Liver (tissue), 9 donors: ENCODE measurements around the gene ALAS1. TPM values are rescaled to one million over a fixed set of nuclear protein-coding genes. Genes with fewer than 3 reads are reported as not detected.

Experiments
- DNase-seq: peaks from one replicate; pipeline ENCODE4 v3.0.0-alpha.2; 2017; ENCODE audit warnings: low spot score
- H3K27ac ChIP-seq, 2 donors: one replicate each; pipeline ENCODE4 v1.7.0; 2013; ENCODE audit warnings: inconsistent platforms in 2 of 2, low read length in 2 of 2, control low read depth in 1 of 2, low read depth in 1 of 2, mild to moderate bottlenecking in 1 of 2
- H3K27me3 ChIP-seq, 4 donors: one replicate each; pipeline versions ENCODE4 v1.6.1 to v1.7.0; 2013; ENCODE audit warnings: low read length in 3 of 4, inconsistent platforms in 1 of 4, mild to moderate bottlenecking in 1 of 4, moderate library complexity in 1 of 4; ENCODE audit not compliant: control insufficient read depth in 4 of 4, insufficient read depth in 4 of 4
- H3K36me3 ChIP-seq, 4 donors: one replicate each; pipeline versions ENCODE4 v1.6.1 to v1.7.0; 2013; ENCODE audit warnings: low read length in 3 of 4, mild to moderate bottlenecking in 3 of 4, low read depth in 1 of 4, moderate library complexity in 1 of 4; ENCODE audit not compliant: control insufficient read depth in 4 of 4, insufficient read depth in 3 of 4
- H3K4me1 ChIP-seq, 4 donors: one replicate each; pipeline versions ENCODE4 v1.6.1 to v1.7.0; 2013; ENCODE audit warnings: low read length in 3 of 4, mild to moderate bottlenecking in 3 of 4, moderate library complexity in 1 of 4; ENCODE audit not compliant: control insufficient read depth in 4 of 4, insufficient read depth in 4 of 4
- H3K4me3 ChIP-seq, 3 donors: one replicate each; pipeline versions ENCODE4 v1.6.1 to v1.7.0; 2013; ENCODE audit warnings: low read length in 3 of 3, control low read depth in 1 of 3, low read depth in 1 of 3, mild to moderate bottlenecking in 1 of 3
- H3K9ac ChIP-seq, 2 donors: one replicate each; pipeline ENCODE4 v1.7.0; 2013; ENCODE audit warnings: low read length in 2 of 2, mild to moderate bottlenecking in 2 of 2, moderate library complexity in 2 of 2, control low read depth in 1 of 2, low read depth in 1 of 2
- H3K9me3 ChIP-seq, 4 donors: one replicate each; pipeline versions ENCODE4 v1.6.1 to v1.7.0; 2013; ENCODE audit warnings: low read length in 3 of 4; ENCODE audit not compliant: control insufficient read depth in 4 of 4
- FOXA1 ChIP-seq: IDR thresholded peaks from 2 replicates; pipeline ENCODE4 v1.6.1; 2016; ENCODE audit warnings: antibody characterized with exemption
- GABPA ChIP-seq, 2 donors: IDR thresholded peaks in 1 of 2; conservative IDR thresholded peaks in 1 of 2; 2 replicates each; pipeline ENCODE4 v1.6.1; 2016; ENCODE audit warnings: antibody characterized with exemption in 2 of 2, mild to moderate bottlenecking in 1 of 2, moderate library complexity in 1 of 2
- HNF4A ChIP-seq, 2 donors: conservative IDR thresholded peaks; 2 replicates each; pipeline ENCODE4 v1.6.1; 2016; ENCODE audit warnings: antibody characterized with exemption in 2 of 2, mild to moderate bottlenecking in 2 of 2
- HNF4G ChIP-seq: IDR thresholded peaks from 2 replicates; pipeline ENCODE4 v1.6.1; 2016; ENCODE audit warnings: antibody characterized with exemption
- JUND ChIP-seq, 2 donors: IDR thresholded peaks; 2 replicates each; pipeline ENCODE4 v1.6.1; 2016; ENCODE audit warnings: antibody characterized with exemption in 2 of 2
- MAX ChIP-seq: IDR thresholded peaks from 2 replicates; pipeline ENCODE4 v1.6.1; 2016; ENCODE audit warnings: antibody characterized with exemption
- NR2F2 ChIP-seq: IDR thresholded peaks from 2 replicates; pipeline ENCODE4 v1.6.1; 2016; ENCODE audit warnings: antibody characterized with exemption
- RAD21 ChIP-seq, 2 donors: IDR thresholded peaks; 2 replicates each; pipeline ENCODE4 v1.6.1; 2016; ENCODE audit warnings: antibody characterized with exemption in 2 of 2, mild to moderate bottlenecking in 2 of 2
- RXRA ChIP-seq, 2 donors: IDR thresholded peaks; 2 replicates each; pipeline ENCODE4 v1.6.1; 2017 to 2018; ENCODE audit warnings: antibody characterized with exemption in 2 of 2, mild to moderate bottlenecking in 1 of 2
- TAF1 ChIP-seq: conservative IDR thresholded peaks from 2 replicates; pipeline ENCODE4 v1.6.1; 2016; ENCODE audit warnings: antibody characterized with exemption, mild to moderate bottlenecking
- YY1 ChIP-seq: IDR thresholded peaks from 2 replicates; pipeline ENCODE4 v1.6.1; 2016; ENCODE audit warnings: antibody characterized with exemption, mild to moderate bottlenecking
- WGBS: extraction: QIAGEN DNeasy Blood & Tissue Kit; methylation state at CpG from one replicate; pipeline ENCODE4 v1.1.7; 2013; 5-methylcytosine and 5-hydroxymethylcytosine counted together
- polyA plus RNA-seq, 2 donors: library from polyadenylated mRNA; stranded (reverse) in 1 of 2; unstranded in 1 of 2; fragments of 200-250 nt in 1 of 2; fragments of >200 nt in 1 of 2; fragmentation: Nextera tagmentation in 1 of 2; extraction: Ambion mirVana in 1 of 2; gene quantifications; one replicate each; pipeline versions ENCODE4 v1.2.1 to v1.2.3, GENCODE V29; 2013 to 2015
- total RNA-seq, 2 donors: library from RNA; depleted of rRNA; stranded (reverse); fragments of >200 nt; gene quantifications; one replicate each; pipeline ENCODE4 v1.2.3, GENCODE V29; 2014
- TF ChIP-seq, protein P1 (sequence below): fragments of 150-350 bp; IDR thresholded peaks from 2 replicates; pipeline ENCODE4 v1.5.1; 2017; ENCODE audit warnings: improper control_type of control experiment, low read depth, low read length; ENCODE audit not compliant: missing input control
- TF ChIP-seq, protein P2 (sequence below): IDR thresholded peaks from 2 replicates; pipeline ENCODE4 v1.6.1; 2016; ENCODE audit warnings: antibody characterized with exemption
- donor health status: healthy.
- donor health status: healthy.
- donor health status: healthy.
- donor health status: healthy.
- donor health status: healthy.

The ALAS1 gene
- total and polyA plus RNA-seq, 4 donors: 32.3 to 421 (median 137) TPM

DNA sequence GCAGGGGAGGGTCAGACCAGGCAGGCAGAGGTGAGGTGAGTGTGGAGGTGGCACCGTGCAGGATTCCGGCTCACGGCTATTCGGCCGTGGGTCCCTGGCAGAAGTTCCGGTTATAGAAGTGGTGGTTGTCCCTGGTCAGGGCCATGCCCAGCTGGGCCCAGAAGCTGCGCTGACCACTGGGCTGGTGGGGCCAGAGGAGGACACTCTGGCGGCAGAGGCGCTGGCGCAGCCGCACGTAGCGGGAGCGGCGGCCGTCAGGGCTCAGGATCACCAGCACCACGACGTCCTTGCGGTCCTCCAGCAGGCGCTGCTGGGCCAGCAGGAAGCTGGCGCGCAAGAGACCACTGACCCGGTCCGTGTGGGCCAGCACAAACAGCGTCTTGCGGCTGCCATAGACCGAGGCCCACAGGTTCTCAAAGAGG lies 23.2 kb downstream of the ALAS1 start:
- Histone ChIP-seq H3K27me3 (no peaks in the 10 kb centered on the region), H3K4me1 (peaks cover 0 to 16% (median 9%) of the 10 kb centered on the region in 4 donors), H3K27ac (no peak overlapping the region), H3K9me3 (no peaks in the 10 kb centered on the region), H3K9ac (no peak overlapping the region), H3K36me3 (no peaks in the 10 kb centered on the region), H3K4me3 (no peak overlapping the region)
- no peak for TF ChIP-seq RXRA (IDR thresholded peaks at IDR 0.05)
- TF ChIP-seq, protein P1, sequence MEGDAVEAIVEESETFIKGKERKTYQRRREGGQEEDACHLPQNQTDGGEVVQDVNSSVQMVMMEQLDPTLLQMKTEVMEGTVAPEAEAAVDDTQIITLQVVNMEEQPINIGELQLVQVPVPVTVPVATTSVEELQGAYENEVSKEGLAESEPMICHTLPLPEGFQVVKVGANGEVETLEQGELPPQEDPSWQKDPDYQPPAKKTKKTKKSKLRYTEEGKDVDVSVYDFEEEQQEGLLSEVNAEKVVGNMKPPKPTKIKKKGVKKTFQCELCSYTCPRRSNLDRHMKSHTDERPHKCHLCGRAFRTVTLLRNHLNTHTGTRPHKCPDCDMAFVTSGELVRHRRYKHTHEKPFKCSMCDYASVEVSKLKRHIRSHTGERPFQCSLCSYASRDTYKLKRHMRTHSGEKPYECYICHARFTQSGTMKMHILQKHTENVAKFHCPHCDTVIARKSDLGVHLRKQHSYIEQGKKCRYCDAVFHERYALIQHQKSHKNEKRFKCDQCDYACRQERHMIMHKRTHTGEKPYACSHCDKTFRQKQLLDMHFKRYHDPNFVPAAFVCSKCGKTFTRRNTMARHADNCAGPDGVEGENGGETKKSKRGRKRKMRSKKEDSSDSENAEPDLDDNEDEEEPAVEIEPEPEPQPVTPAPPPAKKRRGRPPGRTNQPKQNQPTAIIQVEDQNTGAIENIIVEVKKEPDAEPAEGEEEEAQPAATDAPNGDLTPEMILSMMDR: no peak
- TF ChIP-seq HNF4A (conservative IDR thresholded peaks at IDR 0.05): no peak
- TF ChIP-seq NR2F2: no peak
- TF ChIP-seq MAX: no peak
- TF ChIP-seq RAD21 (IDR thresholded peaks at IDR 0.05): no peak
- no peak for TF ChIP-seq TAF1
- TF ChIP-seq JUND (IDR thresholded peaks at IDR 0.05): no peak
- WGBS: 97% methylated on average over 27 of the region's 27 CpGs
- DNase-seq: no peak

DNA sequence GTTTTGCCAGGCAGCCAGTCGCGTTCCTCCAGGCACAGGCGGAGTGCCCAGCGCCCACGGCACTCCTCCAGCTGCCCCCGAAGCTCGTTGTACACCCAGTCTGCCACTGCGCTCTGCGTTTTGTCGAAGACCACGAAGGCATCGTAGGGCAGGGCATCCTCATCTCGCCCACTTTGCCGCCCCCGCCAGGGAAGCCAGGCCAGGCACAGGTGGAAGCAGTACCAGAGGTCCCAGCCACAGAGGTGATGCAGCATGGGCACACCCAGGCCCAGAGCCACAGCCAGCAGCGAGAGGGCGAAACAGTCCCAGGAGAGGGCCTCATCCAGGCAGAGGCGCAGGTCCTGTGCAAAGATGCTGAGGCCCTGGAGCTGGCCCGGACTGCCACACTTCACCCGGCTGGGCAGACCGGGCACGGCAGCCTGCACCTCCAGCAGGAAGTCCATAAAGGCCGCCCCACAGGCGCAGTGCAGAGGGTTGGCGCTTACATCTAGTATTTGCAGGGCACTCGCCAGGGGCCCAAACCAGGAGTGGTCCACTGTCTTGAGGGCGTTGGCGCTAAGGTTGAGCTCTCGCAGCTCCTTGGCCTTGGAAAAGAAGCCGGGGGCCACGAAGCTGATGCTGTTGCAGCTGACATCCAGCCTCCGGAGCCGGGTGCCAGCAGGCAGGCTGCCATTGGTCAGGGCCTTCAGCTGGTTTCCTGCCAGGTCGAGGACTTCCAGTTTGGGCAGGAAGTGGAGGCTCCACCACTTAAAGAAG lies 23.8 kb downstream of the ALAS1 start:
- Histone ChIP-seq H3K4me1 (peaks cover 0 to 12% (median 7%) of the 10 kb centered on the region in 4 donors), H3K36me3 (no peaks in the 10 kb centered on the region), H3K27ac (no peak overlapping the region), H3K27me3 (no peaks in the 10 kb centered on the region), H3K9ac (no peak overlapping the region), H3K4me3 (no peak overlapping the region), H3K9me3 (no peaks in the 10 kb centered on the region)
- TF ChIP-seq TAF1 (no peak), HNF4G (no peak), GABPA (IDR thresholded peaks at IDR 0.05 in 1 of 2, conservative IDR thresholded peaks at IDR 0.05 in 1 of 2) (no peak), YY1 (no peak), FOXA1 (no peak)
- TF ChIP-seq, protein P2, sequence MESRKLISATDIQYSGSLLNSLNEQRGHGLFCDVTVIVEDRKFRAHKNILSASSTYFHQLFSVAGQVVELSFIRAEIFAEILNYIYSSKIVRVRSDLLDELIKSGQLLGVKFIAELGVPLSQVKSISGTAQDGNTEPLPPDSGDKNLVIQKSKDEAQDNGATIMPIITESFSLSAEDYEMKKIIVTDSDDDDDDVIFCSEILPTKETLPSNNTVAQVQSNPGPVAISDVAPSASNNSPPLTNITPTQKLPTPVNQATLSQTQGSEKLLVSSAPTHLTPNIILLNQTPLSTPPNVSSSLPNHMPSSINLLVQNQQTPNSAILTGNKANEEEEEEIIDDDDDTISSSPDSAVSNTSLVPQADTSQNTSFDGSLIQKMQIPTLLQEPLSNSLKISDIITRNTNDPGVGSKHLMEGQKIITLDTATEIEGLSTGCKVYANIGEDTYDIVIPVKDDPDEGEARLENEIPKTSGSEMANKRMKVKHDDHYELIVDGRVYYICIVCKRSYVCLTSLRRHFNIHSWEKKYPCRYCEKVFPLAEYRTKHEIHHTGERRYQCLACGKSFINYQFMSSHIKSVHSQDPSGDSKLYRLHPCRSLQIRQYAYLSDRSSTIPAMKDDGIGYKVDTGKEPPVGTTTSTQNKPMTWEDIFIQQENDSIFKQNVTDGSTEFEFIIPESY: no peak
- 88% methylated on average over 34 of the region's 34 CpGs for WGBS
- no peak for DNase-seq
